NCI-H460 (cell line): ENCODE data around the gene CSPG4. TPM values are rescaled to one million over a fixed set of nuclear protein-coding genes. Genes with fewer than 3 reads are reported as not detected.
"Not testable (repeated sequence)": the region's sequence is repeated elsewhere in the genome, so short reads cannot be mapped to it uniquely, and the experiment has no call there.

ENCODE experiments used
- DNase-seq: peaks from one replicate; pipeline ENCODE4 v3.0.0-alpha.2; 2016; ENCODE audit warnings: low read depth; ENCODE audit errors: extremely low read depth
- total RNA-seq: library from RNA; depleted of rRNA; stranded (reverse); fragments of >200 nt; shearing (Covaris generic); gene quantifications from 2 replicates; pipeline ENCODE4 v1.2.3, GENCODE V29; 2014

CSPG4 gene
- total RNA-seq, 1 experiment from 2014 or later, result 0.10 TPM

- not testable (repeated sequence) for DNase-seq
Observed at GRCh38 chr15:75709458-75709857, 3.2 kb downstream of the CSPG4 start.

GRCh38 chr15:75706682-75706954 is 6.0 kb downstream of the CSPG4 start:
- no peak for DNase-seq

DNA sequence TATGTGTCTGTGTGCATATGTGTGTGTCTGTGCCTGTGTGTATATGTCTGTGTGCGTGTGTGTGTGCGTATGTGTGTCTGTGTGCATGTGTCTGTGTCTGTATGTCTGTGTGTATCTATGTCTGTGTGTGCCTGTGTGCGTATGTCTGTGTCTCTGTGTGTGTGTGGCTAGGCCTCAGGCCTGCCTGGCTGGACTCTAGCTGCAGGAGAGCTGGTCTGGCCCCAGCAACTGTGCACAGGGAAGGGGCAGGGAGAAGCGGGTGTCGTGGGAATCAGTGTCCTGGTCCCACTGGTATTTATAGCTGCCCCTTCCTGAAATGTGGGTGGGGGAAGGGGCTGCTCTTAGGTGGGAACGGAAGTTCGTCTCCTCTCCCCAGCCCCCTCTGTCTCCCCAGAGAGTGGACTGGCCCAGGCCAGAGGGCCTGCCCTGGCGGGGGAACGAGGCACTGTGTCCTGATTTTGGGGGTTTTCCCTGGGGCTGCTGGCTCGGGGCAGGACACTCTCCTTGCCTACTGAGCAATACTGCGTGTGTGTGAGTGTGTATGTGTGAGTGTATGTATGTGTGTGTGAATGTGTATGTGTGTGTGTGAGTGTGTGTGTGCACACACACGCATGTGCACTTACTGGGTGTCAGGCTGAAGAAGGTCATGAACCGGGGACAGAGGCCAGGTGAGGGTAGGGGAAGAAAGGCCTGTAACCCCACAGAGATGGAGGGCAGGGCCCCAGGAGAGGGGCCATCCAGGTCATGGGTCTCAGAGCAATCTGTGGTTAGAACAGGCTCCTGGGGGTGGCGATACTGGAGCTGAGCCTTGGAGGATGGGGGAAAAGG is 6.6 kb downstream of the CSPG4 start:
- DNase-seq, result no peak

DNA sequence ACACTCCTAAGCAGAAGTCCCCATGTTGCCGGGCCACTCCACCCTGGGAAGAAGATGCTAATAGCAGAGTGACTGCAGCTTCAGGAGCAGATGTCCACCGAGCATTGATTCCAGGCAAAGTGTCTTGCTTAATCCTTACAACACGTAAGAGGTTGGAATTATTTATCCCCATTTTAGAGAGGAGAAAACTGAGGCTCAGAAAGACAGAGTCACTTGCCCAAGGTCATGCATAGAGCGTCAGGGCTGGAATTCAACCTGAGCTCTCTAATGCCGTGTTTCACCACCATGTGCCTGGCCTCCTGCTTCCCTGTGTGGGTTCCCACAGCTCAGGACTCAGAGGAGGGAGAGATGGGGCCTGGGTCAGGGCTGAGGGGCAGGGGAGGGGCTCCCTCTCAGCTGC is 7.3 kb downstream of the CSPG4 start:
- not testable (repeated sequence) for DNase-seq

GRCh38 chr15:75704618-75705017 is 8.0 kb downstream of the CSPG4 start:
- no peak for DNase-seq

- DNase-seq, result no peak
Observed at GRCh38 chr15:75704263-75704615, 8.4 kb downstream of the CSPG4 start.

GRCh38 chr15:75703440-75704262 is 9.0 kb downstream of the CSPG4 start:
- not testable (repeated sequence) for DNase-seq

- DNase-seq, result no peak
Observed at GRCh38 chr15:75702436-75702835, 10.2 kb downstream of the CSPG4 start.

DNA sequence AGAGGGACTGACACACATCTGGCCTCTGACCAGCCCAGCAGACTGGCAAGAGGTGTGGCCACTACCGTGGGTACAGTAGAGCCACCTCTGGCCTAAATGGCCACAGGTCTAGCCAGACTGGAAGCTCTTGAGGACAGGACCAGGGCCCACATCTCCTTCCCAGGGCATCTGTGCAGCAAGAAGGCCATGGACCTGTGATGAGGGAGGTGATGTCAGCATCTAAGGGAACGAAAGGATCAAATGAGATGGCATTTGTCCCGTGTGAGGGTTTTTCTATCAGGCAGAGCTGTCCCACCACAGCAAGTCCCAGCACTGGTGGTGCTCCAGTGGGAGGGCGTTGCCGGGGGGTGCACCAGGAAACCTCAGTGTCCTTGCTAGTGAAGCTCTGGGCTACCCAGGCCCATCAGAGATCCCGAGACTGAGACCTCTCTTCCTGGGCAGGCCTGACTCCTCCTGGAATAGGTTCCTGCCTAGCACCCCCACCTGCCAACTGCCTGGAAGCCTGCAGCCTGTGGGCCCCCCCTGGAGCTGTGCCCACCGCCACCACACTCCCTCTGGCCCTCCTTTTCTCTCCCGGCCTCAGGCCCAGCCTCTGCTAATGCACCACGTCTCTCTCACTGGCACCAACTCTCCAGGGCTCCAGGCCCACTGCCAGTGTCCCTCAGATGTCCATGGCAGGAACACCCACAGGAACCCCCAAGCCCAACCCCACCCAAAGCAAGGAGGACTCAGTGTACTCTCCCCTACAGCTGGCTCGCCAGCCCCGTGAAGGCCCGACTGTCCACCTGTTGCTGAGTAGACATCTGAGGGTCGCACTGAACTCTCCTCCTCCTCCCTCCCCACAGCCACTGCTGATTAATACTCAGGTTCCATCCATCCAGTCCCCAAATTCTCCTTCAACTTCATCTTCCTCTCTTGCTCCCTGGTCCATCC is 11.3 kb downstream of the CSPG4 start:
- not testable (repeated sequence) for DNase-seq

GRCh38 chr15:75699961-75700874 is 12.4 kb downstream of the CSPG4 start:
- not testable (repeated sequence) for DNase-seq

DNA sequence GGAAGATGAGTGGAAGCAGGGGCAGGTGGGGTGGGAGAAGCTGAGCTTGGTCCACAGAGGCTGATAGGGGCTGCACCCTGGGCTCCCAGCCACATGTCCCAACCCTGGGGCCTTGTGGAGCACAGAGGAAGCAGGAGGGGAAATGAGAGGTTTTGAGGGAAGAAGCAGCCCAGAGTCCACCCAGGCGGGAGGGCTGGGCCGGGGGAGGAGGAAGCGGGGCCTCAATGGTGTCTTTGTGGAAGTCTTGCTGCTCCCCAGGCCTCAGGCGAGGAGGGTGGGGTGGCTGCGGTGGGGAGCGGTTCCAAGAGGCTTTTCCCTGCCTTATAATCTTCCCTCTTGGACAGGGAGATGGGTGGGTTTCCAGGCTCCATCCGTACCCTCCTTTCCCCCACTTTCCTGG is 13.1 kb downstream of the CSPG4 start:
- not testable (repeated sequence) for DNase-seq

- DNase-seq, result not testable (repeated sequence)
Observed at GRCh38 chr15:75697974-75698747, 14.5 kb downstream of the CSPG4 start.

DNA sequence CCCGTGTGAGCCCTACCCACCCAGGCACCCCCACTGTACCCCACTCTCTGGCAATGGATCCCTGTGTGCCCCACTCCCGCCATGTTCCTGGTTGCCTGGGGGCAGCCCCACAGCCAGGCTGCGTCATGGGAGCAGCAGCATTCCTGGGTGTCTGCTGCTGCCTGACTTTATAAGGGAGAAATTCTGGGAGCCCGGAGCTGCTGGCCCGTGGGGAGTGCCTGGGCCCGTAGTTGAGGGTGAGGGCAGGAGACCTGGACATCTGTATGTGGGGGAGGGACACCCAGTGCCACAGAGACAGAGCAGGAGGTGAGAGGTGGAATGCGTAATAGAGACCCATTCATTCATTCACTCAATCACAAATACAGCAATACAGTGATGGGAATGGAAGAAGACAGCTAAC is 15.1 kb downstream of the CSPG4 start:
- DNase-seq, result no peak

DNA sequence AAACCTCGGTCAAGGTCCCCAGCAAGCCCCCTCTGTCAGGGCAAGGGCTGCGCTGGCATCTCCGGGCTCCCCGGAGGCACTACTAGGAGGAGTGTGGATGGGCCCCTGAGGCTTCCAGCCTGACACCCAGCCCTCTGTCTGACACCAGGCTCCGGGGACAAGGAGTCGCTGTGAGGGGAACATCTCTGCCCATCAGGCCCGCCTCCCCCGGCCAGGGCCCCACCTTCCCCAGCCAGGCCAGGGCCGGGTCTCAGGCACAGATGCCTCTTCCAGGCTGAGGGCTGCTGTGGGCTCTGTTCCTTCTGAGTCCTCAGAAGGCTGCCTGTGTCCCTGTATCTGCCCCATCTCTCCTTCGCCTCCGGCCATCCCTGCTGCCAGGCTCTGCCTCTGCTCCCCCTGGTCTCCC is 15.8 kb downstream of the CSPG4 start:
- DNase-seq, result no peak

DNA sequence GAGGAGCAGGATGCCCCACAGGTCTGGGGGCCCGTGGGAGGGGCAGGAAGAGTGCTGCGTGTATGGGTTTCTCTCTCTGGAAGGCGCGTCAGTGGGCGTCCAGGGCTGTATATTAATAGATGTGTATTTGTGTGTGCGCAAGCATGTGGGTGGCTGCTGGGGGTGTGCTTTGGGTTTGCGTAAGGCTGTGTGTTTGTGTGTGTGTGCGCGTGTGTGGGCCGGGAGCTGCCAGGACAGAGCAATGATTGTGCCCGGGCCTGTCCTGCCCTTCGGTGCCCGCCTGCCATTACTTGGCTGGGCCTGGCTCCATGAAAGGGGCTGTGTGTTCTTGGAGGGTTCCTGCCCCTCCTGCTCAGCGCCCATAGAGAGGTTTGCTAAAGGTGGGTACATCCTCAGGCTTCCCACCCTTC is 16.3 kb downstream of the CSPG4 start:
- no peak for DNase-seq

DNA sequence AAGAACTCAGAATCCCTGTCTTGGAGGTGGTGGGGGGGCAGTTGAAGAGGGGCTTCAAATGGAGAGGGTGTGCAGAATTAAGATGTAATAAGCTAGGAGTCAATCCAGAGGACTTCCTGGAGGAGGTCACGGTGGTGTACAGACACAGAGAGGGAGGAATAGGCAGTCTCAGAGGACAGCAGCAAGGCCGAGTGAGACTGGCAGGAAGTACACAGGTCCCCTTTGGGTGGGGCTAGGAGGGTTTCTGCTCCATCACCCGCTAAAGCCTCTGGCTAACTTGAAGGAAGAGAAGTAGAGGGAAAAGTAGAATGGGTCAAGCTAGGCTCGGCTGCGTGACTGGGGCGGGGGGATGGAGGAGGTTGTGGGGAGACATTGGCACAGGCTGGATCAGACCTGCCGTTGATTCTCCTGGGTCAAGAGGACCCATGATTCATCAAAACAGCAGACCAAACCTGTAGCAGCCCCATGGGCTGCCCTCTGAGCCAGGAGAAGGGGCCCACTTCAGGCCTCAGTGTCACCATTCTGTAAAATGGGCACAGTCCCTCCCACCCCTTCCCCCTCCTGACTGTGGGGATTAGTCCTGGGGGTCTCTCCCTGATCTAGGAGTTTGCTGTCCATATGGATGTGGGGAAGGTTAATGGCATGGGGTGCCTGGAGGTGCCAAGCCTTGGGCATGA is 16.9 kb downstream of the CSPG4 start:
- no peak for DNase-seq

DNA sequence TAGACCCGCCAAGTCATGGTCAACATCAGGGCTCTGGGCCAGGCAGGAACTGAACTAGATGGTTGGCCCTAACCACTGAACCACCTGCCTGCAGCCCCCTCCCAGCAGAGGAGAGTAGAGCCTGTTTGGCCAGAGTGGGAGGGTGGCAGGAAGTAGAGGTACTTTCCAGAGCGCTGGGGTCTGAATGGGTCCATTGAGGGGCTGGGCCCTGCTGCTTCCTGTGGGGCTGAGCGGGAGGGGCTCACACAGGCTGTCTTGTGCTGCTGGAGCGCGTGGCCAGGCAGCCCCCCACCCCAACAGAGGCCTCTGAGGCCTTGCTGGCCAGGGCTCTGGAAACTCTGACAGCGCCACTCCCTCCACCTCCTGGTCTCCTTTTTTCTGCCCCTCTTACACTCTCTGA is 17.4 kb downstream of the CSPG4 start:
- DNase-seq, result no peak
